ENCODE data around the gene PLCB4. TPM values are rescaled to one million over a fixed set of nuclear protein-coding genes. Genes with fewer than 3 reads are reported as not detected.

PLCB4 gene
- polyA plus RNA-seq, 1 donor (not counting 4 experiments of a cell fraction or from before 2014, with no cell fraction given) = 4.1 TPM

GRCh38 chr20:9211016-9211760, 142.3 kb downstream of the PLCB4 start:
- DNase-seq (ENCODE audit: low read depth, low spot score) = no peak

DNA sequence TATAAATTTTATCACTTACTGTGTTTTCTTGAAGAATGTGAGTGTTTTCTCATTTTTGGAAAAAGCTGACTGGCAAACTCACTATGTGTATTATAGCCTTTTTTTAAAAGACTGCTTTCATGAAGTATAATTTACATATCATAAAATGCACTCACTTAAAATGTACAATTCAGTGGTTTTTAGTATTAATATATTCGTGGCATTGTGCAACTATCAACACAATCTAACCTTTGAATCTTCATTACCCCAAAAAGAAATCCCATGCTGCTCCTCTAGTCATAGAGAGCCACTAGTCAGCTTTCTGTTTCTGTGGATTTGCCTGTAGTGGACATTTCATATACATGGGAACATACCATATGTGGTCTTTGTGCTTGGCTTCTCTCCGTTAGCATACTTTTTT, 143.8 kb downstream of the PLCB4 start:
- no peak overlapping the region for H3K9ac ChIP-seq (ENCODE audit: control insufficient read depth, extremely low read depth, insufficient read depth, low read length)
- H3K27ac ChIP-seq (ENCODE audit: control insufficient read depth, insufficient read depth, low read length) = no peak overlapping the region
- TF ChIP-seq EZH2 (IDR thresholded peaks at IDR 0.05; ENCODE audit: low read length) = no peak
- TF ChIP-seq, protein P1, sequence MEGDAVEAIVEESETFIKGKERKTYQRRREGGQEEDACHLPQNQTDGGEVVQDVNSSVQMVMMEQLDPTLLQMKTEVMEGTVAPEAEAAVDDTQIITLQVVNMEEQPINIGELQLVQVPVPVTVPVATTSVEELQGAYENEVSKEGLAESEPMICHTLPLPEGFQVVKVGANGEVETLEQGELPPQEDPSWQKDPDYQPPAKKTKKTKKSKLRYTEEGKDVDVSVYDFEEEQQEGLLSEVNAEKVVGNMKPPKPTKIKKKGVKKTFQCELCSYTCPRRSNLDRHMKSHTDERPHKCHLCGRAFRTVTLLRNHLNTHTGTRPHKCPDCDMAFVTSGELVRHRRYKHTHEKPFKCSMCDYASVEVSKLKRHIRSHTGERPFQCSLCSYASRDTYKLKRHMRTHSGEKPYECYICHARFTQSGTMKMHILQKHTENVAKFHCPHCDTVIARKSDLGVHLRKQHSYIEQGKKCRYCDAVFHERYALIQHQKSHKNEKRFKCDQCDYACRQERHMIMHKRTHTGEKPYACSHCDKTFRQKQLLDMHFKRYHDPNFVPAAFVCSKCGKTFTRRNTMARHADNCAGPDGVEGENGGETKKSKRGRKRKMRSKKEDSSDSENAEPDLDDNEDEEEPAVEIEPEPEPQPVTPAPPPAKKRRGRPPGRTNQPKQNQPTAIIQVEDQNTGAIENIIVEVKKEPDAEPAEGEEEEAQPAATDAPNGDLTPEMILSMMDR (optimal IDR thresholded peaks at IDR 0.05 in 1 of 3, IDR thresholded peaks at IDR 0.05 in 1 of 3, conservative IDR thresholded peaks at IDR 0.05 in 1 of 3; ENCODE audit: extremely low read depth in 1 of 3, insufficient read depth in 2 of 3, low read length in 3 of 3) = no peak
- no peaks in the 10 kb centered on the region for H3K36me3 ChIP-seq (ENCODE audit: control insufficient read depth in 2 of 2, extremely low read depth in 1 of 2, insufficient read depth in 2 of 2, low read length in 2 of 2)
- no peak overlapping the region for H2AFZ ChIP-seq (ENCODE audit: control insufficient read depth, low read length)
- H3K27me3 ChIP-seq (ENCODE audit: control insufficient read depth, extremely low read depth, insufficient read depth, low read length) = no peaks in the 10 kb centered on the region
- H3K4me1 ChIP-seq (ENCODE audit: control insufficient read depth, extremely low read depth, insufficient read depth, low read length) = no peaks in the 10 kb centered on the region
- no peak for FAIRE-seq
- no peaks in the 10 kb centered on the region for H3K9me3 ChIP-seq (ENCODE audit: control insufficient read depth, low read depth, low read length)
- no peaks in the 10 kb centered on the region for H3K9me1 ChIP-seq (ENCODE audit: control insufficient read depth, extremely low read depth, insufficient read depth, low read length)
- no peak overlapping the region for H3K4me2 ChIP-seq (ENCODE audit: control insufficient read depth, extremely low read depth, insufficient read depth, low read depth, low read length)
- no peak overlapping the region for H3K4me3 ChIP-seq (ENCODE audit: control insufficient read depth in 2 of 3, extremely low read depth in 1 of 3, insufficient read depth in 2 of 3, low read depth in 1 of 3, low read length in 3 of 3)
- dilution Hi-C loops (cut with MboI; ENCODE audit: extremely low pct_ligation_motif_present, low sequenced_read_pairs) = no loop called here
- H4K20me1 ChIP-seq (ENCODE audit: control insufficient read depth, extremely low read depth, insufficient read depth, low read length) = no peaks in the 10 kb centered on the region
- no peaks in the 10 kb centered on the region for H3K79me2 ChIP-seq (ENCODE audit: control insufficient read depth, insufficient read depth, low read length)
- no peak for DNase-seq (ENCODE audit: low read depth, low spot score)

More at GRCh38 chr20:9211016-9211760, 142.3 kb downstream of the PLCB4 start:
- no peak for TF ChIP-seq EZH2 (IDR thresholded peaks at IDR 0.05; ENCODE audit: low read length)
- TF ChIP-seq, protein P1 (optimal IDR thresholded peaks at IDR 0.05 in 1 of 3, IDR thresholded peaks at IDR 0.05 in 1 of 3, conservative IDR thresholded peaks at IDR 0.05 in 1 of 3; ENCODE audit: extremely low read depth in 1 of 3, insufficient read depth in 2 of 3, low read length in 3 of 3) = no peak
- Histone ChIP-seq H2AFZ (ENCODE audit: control insufficient read depth, low read length) (no peak overlapping the region), H3K9me3 (ENCODE audit: control insufficient read depth, low read depth, low read length) (no peaks in the 10 kb centered on the region), H4K20me1 (ENCODE audit: control insufficient read depth, extremely low read depth, insufficient read depth, low read length) (no peaks in the 10 kb centered on the region), H3K9me1 (ENCODE audit: control insufficient read depth, extremely low read depth, insufficient read depth, low read length) (no peaks in the 10 kb centered on the region), H3K36me3 (ENCODE audit: control insufficient read depth in 2 of 2, extremely low read depth in 1 of 2, insufficient read depth in 2 of 2, low read length in 2 of 2) (no peaks in the 10 kb centered on the region), H3K27ac (ENCODE audit: control insufficient read depth, insufficient read depth, low read length) (no peak overlapping the region), H3K9ac (ENCODE audit: control insufficient read depth, extremely low read depth, insufficient read depth, low read length) (no peak overlapping the region), H3K79me2 (ENCODE audit: control insufficient read depth, insufficient read depth, low read length) (no peaks in the 10 kb centered on the region), H3K27me3 (ENCODE audit: control insufficient read depth, extremely low read depth, insufficient read depth, low read length) (no peaks in the 10 kb centered on the region), H3K4me3 (ENCODE audit: control insufficient read depth in 2 of 3, extremely low read depth in 1 of 3, insufficient read depth in 2 of 3, low read depth in 1 of 3, low read length in 3 of 3) (no peak overlapping the region), H3K4me2 (ENCODE audit: control insufficient read depth, extremely low read depth, insufficient read depth, low read depth, low read length) (no peak overlapping the region), H3K4me1 (ENCODE audit: control insufficient read depth, extremely low read depth, insufficient read depth, low read length) (no peaks in the 10 kb centered on the region)
- dilution Hi-C loops (cut with MboI; ENCODE audit: extremely low pct_ligation_motif_present, low sequenced_read_pairs) = no loop called here
- no peak for FAIRE-seq
